Stimulated activated naive CD8-positive, alpha-beta T cell treated with anti-CD3 and anti-CD28 coated beads, Interleukin-15, Interleukin-2, amounts not matched to agents 100 ng/mL and 50 ng/mL, for 24 hours (primary cell): Measurements from ENCODE around the gene DNAH10.

Experiments used
- H3K27ac Mint-ChIP-seq: one replicate; pipeline ENCODE4 v1.8.0; 2021; ENCODE audit warnings: mild to moderate bottlenecking, mixed read lengths
- H3K27me3 Mint-ChIP-seq: one replicate; pipeline ENCODE4 v1.8.0; 2021; ENCODE audit warnings: mixed read lengths
- H3K36me3 Mint-ChIP-seq: one replicate; pipeline ENCODE4 v1.8.0; 2021; ENCODE audit warnings: low read depth, mixed read lengths
- H3K4me1 Mint-ChIP-seq: one replicate; pipeline ENCODE4 v1.8.0; 2021; ENCODE audit warnings: low read depth, mixed read lengths
- H3K4me3 Mint-ChIP-seq: one replicate; pipeline ENCODE4 v1.8.0; 2021; ENCODE audit warnings: mild to moderate bottlenecking, mixed read lengths
- H3K9me3 Mint-ChIP-seq: one replicate; pipeline ENCODE4 v1.8.0; 2021; ENCODE audit warnings: mixed read lengths

DNAH10 gene

DNA sequence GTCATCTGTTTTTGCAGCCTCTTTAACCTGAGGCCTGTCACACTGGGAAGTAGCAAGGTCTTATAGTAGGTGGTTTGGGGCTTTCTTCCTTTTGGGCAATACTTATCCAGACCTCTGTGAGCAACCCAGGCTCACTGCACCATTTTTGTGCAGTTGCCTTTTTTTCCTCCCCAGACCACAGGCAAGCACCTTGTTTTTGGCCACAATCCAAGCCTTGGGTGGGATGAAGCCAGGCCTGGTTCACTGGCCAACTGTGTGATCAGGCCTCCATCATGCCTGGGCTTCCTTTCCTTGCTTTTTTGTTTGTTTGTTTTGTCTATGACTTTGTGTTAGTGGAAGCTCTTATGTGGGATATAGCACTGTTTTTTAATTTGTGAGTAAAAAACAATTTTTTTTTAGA lies 71.7 kb downstream of the DNAH10 start:
- peaks cover 10% of the 10 kb centered on the region for H3K9me3 Mint-ChIP-seq
- H3K27ac Mint-ChIP-seq, result no peak overlapping the region
- peaks cover 2% of the 10 kb centered on the region for H3K27me3 Mint-ChIP-seq
- H3K36me3 Mint-ChIP-seq, result no peaks in the 10 kb centered on the region
- no peak overlapping the region for H3K4me3 Mint-ChIP-seq
- H3K4me1 Mint-ChIP-seq, result no peaks in the 10 kb centered on the region

DNA sequence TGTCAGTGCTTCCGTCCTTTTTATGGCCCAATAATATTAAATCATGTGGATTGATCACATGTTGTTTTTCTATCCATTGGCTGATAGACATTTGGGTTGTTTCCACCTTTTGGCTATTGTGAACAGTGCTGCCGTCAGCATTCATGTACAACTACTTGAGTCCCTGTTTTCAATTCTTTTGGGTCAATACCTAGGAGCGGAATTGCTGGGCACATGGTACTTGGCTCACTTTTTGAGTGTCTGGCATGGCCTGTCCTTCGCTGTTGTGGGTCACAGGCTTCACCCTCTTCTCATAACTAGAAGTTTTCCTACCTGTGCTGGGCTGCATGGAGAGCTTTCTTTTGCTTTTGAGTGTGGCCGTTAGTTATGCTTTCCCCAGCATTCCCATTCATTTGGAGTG lies 72.7 kb downstream of the DNAH10 start:
- no peak overlapping the region for H3K27ac Mint-ChIP-seq
- no peaks in the 10 kb centered on the region for H3K4me1 Mint-ChIP-seq
- no peaks in the 10 kb centered on the region for H3K36me3 Mint-ChIP-seq
- no peak overlapping the region for H3K4me3 Mint-ChIP-seq
- H3K27me3 Mint-ChIP-seq, result no peaks in the 10 kb centered on the region
- peaks cover 10% of the 10 kb centered on the region for H3K9me3 Mint-ChIP-seq

DNA sequence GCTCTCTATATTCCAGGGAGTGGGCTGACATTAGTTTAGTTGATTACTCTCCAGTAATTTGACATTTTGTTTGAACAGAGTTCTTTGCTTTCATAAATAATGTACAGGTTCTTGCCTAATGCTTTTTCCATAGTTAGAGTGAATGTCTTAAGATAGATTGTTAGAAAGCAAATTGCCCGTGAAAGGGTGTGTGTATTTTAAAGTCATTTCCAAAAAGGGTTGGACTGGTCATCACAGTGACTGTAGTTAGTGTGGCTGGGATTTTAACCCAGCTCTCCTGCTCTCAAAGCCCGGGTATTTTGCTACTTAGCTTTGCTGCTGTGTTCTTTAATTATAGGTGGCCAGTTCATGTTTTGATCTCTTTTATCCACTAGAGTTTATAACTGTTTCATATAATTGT lies 74.2 kb downstream of the DNAH10 start:
- no peaks in the 10 kb centered on the region for H3K27me3 Mint-ChIP-seq
- H3K4me3 Mint-ChIP-seq, result no peak overlapping the region
- peaks cover 10% of the 10 kb centered on the region for H3K9me3 Mint-ChIP-seq
- H3K36me3 Mint-ChIP-seq, result no peaks in the 10 kb centered on the region
- no peaks in the 10 kb centered on the region for H3K4me1 Mint-ChIP-seq
- no peak overlapping the region for H3K27ac Mint-ChIP-seq

DNA sequence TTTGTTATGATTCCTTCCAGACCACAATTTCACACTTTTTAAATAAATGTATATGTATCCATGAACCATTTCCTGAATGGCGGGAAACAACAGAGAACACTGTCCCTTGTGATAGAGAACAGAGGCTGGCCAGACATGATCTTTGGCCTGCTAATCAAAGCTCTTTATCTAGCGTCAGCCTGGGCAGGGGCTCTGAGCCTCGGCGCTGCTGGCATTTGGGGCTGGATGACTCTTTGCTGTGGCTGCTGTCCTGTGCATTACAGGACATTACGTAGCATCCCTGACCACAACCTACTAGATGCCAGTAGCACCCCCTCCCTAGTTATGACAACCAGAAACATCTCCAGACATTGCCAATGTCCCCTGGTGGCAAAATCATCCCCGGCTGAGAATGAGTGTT lies 77.7 kb downstream of the DNAH10 start:
- H3K27ac Mint-ChIP-seq, result no peak overlapping the region
- no peak overlapping the region for H3K4me3 Mint-ChIP-seq
- H3K9me3 Mint-ChIP-seq, result peaks cover 6% of the 10 kb centered on the region
- no peaks in the 10 kb centered on the region for H3K36me3 Mint-ChIP-seq
- H3K4me1 Mint-ChIP-seq, result no peaks in the 10 kb centered on the region
- H3K27me3 Mint-ChIP-seq, result no peaks in the 10 kb centered on the region

DNA sequence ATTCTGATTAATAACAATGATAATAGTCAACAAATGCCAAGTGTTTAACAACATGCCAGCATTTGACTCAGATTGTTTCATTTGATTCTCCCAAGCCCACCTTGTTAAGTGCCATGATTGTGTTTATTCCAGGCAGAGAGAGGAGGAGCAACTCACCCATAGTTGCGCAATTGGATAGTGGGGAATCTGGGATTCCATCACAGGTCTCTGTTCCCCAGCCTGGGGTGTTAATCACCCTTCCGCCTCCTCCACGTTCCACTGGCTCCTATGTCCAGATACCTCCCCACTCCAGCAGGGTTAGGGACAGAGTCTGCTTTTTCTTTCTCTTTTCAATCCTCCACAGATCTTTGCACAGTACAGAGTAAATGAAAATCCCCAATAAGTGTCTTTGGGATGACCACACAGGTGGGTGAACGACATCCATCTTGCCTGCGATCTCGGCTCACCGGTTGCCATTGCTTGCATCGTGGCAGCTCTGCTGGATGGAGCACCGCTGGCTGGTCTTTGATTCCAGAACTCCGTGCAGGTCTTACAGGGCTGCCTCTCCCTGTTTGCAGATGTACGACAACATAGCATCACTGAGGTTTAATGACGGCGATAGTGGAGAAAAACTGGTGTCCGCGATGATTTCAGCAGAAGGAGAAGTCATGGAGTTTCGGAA lies 78.8 kb downstream of the DNAH10 start:
- Mint-ChIP-seq H3K27ac (no peak overlapping the region), H3K36me3 (no peaks in the 10 kb centered on the region), H3K4me1 (no peaks in the 10 kb centered on the region), H3K9me3 (no peaks in the 10 kb centered on the region), H3K4me3 (no peak overlapping the region), H3K27me3 (no peaks in the 10 kb centered on the region)

DNA sequence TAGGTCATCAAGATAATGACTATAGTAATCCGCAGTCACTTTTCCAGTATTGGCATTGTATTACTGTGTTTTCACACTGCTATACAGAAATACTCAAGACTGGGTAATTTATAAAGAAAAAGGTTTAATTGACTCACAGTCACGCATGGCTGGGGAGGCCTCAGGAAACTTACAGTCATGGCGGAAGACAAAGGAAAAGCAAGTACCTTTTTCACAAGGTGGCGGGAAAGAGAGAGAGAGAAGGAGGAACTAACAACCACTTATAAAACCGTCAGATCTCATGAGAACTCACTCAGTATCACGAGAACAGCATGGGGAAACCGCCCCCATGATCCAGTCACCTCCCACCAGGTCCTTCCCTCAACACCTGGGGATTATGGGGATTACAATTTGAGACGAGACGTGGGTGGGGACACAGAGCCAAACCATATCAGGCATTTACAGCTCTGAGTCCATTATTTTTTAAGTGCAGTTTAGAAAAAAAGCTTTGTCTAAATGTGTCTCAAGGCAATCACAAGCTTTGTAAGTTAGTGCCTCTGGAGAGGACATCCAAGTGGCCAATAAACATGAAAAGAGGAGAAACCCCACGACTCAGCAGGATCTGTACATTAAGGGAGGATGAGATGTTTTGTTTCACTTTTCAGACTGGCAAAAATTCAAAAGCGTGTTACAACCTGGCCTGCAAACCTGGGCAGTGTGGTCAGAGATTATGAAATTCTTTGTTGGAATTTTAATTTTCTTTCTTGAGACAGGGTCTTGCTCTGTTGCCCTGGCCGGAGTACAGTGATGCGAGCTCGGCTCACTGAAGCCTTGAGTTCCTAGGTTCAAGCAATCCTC lies 82.0 kb downstream of the DNAH10 start:
- Mint-ChIP-seq H3K27ac (no peak overlapping the region), H3K36me3 (no peaks in the 10 kb centered on the region), H3K4me1 (no peaks in the 10 kb centered on the region), H3K4me3 (no peak overlapping the region), H3K9me3 (no peaks in the 10 kb centered on the region), H3K27me3 (no peaks in the 10 kb centered on the region)

DNA sequence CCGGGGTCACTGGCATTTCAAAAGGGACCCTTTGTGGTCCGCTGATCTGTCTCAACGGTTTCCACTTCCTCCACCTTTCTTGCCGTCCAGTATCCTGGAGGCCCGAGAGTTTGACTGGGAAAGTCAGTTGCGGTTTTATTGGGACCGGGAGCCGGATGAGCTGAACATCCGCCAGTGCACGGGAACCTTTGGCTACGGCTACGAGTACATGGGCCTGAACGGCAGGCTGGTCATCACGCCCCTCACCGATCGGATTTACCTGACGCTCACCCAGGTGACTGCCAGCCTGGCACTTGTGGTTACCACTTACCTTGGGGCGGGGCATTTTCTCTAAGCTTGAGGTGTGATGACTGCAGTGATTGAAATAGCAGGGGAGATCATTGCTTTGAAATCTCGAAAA lies 83.8 kb downstream of the DNAH10 start:
- no peak overlapping the region for H3K27ac Mint-ChIP-seq
- H3K9me3 Mint-ChIP-seq, result no peaks in the 10 kb centered on the region
- no peak overlapping the region for H3K4me3 Mint-ChIP-seq
- H3K4me1 Mint-ChIP-seq, result no peaks in the 10 kb centered on the region
- H3K27me3 Mint-ChIP-seq, result no peaks in the 10 kb centered on the region
- no peaks in the 10 kb centered on the region for H3K36me3 Mint-ChIP-seq

DNA sequence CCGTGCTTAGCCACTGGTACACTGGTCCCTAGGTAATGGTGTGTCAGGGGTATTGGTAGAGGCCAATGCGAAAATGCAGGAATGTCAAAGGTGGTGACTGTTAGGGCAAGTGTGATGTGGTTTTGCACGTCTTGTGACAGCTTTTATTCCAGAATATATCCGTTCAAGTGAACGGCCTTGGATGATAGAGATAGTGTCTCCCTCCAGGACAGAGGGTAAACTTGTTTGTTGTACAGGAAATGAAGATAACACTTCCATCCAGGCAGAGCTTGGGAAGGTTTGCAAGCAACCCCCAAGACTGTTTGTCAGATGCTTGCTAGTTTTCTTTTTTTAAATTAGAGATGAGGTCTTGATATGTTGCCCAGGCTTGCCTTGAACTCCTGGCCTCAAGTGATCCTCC lies 84.2 kb downstream of the DNAH10 start:
- Mint-ChIP-seq H3K4me1 (no peaks in the 10 kb centered on the region), H3K4me3 (no peak overlapping the region), H3K27ac (no peak overlapping the region), H3K36me3 (no peaks in the 10 kb centered on the region), H3K9me3 (no peaks in the 10 kb centered on the region), H3K27me3 (no peaks in the 10 kb centered on the region)

DNA sequence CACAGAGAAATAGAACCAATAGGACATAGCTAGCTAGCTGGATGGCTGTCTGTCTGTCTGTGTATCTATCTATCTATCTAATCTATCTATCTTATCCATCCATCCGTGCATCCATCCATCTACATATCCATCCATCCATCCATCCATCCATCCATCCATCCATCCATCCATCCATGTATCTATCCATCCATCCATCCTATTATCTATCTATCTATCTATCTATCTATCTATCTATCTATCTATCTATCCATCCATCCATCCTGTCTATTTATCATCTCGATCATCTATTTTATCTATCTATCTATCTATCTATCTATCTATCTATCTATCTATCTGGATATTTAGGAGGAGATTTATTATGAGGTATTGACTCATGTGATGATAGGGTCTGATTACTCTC lies 84.9 kb downstream of the DNAH10 start:
- H3K4me1 Mint-ChIP-seq, result no peaks in the 10 kb centered on the region
- H3K27ac Mint-ChIP-seq, result no peak overlapping the region
- H3K9me3 Mint-ChIP-seq, result no peaks in the 10 kb centered on the region
- no peaks in the 10 kb centered on the region for H3K27me3 Mint-ChIP-seq
- no peaks in the 10 kb centered on the region for H3K36me3 Mint-ChIP-seq
- no peak overlapping the region for H3K4me3 Mint-ChIP-seq

DNA sequence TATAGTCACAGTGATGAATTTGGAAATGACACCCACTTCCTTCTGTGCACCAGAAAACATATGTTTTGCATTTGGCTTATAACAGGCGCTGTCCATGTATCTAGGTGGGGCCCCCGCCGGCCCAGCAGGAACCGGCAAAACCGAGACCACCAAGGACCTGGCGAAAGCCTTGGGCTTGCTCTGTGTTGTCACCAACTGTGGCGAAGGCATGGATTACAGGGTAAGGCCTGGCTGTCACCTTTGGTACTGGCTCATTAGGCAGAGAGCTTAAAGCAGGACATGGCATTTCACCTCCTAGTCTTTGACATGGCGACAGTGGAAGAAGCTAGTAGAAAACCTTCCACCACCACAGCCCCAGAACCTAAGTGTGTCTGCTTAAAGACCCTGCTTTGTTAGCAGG lies 85.8 kb downstream of the DNAH10 start:
- Mint-ChIP-seq H3K4me1 (no peaks in the 10 kb centered on the region), H3K27me3 (no peaks in the 10 kb centered on the region), H3K36me3 (no peaks in the 10 kb centered on the region), H3K27ac (no peak overlapping the region), H3K9me3 (no peaks in the 10 kb centered on the region), H3K4me3 (no peak overlapping the region)

DNA sequence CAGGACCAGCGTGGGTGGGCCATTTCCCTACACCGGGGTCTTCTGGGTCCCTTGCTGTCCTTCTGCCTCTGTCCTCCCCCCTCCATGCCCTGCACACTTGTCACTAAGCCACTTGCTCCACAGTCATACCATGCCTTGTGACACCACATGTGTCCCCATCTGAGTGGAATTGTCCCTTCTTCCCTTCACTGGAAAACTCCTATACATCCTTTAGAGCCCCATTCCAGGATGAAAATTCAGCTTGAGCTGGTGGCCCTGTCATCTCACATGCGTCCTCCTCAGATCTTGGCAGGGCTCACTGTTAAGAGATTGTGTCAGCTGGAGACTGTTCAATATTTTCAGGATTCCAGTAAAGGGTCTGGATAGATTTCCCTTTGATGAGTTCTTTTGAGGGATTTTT lies 87.4 kb downstream of the DNAH10 start:
- Mint-ChIP-seq H3K36me3 (no peaks in the 10 kb centered on the region), H3K4me1 (no peaks in the 10 kb centered on the region), H3K27ac (no peak overlapping the region), H3K9me3 (no peaks in the 10 kb centered on the region), H3K4me3 (no peak overlapping the region), H3K27me3 (no peaks in the 10 kb centered on the region)

DNA sequence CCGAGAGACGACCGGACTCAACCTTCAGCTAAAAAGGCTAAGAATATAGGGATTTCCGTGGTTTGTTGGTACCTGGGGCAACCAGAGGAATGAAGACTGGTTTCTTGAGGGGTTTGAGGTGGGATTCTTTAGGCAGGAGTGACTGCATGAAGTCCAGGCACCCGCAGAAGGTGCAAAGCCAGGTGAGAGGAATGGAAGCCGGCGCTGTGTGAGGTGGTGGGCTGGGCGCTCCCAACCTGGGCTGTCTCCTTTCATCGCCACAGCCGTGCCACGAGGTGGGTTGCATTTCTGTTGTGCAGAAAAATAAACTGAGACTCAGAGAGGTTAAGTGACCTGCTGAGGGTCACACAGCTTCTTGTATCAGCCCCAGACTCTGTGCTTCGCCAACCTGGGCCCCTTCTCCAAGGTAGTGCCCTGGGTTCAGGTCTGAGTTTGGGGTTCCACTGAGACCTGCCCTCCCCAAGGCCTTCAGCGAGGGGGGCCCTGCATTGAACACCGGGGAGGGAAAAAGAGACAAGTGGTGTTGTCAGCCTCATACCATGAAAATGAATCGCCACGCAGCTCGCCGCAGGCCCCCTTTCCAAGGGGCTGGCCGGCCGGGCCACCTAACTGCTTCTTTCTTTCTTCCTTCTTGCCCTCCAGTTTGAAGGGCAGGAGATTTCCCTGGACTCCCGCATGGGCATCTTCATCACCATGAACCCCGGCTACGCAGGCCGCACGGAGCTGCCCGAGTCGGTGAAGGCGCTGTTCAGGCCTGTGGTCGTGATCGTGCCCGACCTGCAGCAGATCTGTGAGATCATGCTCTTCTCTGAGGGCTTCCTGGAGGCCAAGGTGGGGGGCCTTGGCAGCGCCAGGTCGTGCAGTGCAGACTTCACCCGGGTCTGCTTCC lies 88.4 kb downstream of the DNAH10 start:
- no peak overlapping the region for H3K27ac Mint-ChIP-seq
- no peaks in the 10 kb centered on the region for H3K4me1 Mint-ChIP-seq
- H3K27me3 Mint-ChIP-seq, result no peaks in the 10 kb centered on the region
- no peaks in the 10 kb centered on the region for H3K36me3 Mint-ChIP-seq
- H3K9me3 Mint-ChIP-seq, result no peaks in the 10 kb centered on the region
- no peak overlapping the region for H3K4me3 Mint-ChIP-seq

DNA sequence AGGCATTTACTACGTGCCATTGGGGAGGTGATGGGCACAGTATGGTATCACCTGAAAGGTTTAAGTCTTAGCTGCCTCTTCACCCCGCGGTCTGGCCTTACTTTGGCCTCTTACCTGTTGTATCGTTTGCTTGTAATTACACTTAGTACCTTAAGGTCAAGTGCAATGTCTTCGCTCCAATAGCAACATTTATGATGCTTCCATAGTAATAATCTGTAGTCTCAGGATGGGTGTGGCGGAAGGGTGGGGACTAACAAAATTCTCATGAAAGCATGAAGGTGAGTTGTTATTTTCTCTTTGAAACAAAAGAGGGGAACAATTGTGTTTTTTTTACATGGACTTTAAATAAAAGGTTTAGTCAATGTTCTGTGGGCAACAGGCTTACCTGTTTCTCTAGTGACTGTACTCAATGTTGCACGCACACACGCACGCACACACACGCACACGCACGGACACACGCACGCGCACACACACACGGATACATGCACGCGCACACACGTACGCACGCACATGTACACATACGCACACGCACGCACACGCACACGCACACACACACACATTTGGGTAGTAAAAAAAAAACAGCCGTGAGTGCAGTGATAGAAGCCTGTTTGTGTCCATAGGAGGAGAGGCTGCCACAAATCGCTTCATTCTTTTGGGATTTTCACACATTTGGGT lies 91.4 kb downstream of the DNAH10 start:
- Mint-ChIP-seq H3K27me3 (no peaks in the 10 kb centered on the region), H3K9me3 (no peaks in the 10 kb centered on the region), H3K4me3 (no peak overlapping the region), H3K4me1 (no peaks in the 10 kb centered on the region), H3K36me3 (no peaks in the 10 kb centered on the region), H3K27ac (no peak overlapping the region)

DNA sequence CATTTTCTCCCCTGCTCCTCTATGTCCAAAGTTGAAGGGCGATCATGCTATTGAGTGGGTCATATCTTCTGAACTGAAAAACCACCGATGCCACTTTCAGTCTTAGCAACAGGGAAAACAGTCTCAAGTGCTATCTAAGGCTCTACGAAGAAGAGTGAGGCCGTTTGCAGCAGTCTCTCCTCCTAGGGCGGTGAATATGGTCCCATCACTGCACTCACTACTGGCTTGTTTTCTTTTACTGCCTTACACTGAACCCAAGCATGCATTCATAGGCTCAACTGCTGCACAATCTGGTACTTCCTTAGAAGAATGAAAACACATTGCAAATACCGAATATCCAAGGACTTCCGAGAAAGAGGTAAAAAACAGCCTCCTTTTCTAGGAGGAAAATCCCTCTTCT lies 92.1 kb downstream of the DNAH10 start:
- H3K4me1 Mint-ChIP-seq, result no peaks in the 10 kb centered on the region
- H3K27me3 Mint-ChIP-seq, result no peaks in the 10 kb centered on the region
- H3K36me3 Mint-ChIP-seq, result no peaks in the 10 kb centered on the region
- H3K9me3 Mint-ChIP-seq, result no peaks in the 10 kb centered on the region
- no peak overlapping the region for H3K27ac Mint-ChIP-seq
- H3K4me3 Mint-ChIP-seq, result no peak overlapping the region

DNA sequence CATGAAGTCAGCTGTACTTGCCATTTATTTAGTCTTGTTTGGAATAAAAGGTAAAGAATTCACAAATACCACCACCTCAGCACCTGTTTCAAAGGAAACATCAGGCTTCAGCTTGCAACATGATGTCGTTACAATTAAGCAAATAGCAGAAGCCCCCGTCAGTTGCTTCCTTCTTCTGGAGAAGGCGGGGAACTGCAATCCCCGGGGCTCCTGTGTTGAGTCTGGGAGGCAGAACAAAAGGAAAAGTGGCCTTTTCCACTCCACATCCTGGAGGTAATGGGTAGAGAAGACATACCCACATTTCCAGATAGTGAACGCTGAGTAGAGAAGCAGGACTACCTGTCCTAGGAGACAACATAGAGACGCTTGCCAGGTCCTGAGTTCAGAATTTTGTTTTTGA lies 92.8 kb downstream of the DNAH10 start:
- H3K36me3 Mint-ChIP-seq, result no peaks in the 10 kb centered on the region
- H3K9me3 Mint-ChIP-seq, result no peaks in the 10 kb centered on the region
- H3K27me3 Mint-ChIP-seq, result no peaks in the 10 kb centered on the region
- H3K4me3 Mint-ChIP-seq, result no peak overlapping the region
- H3K4me1 Mint-ChIP-seq, result no peaks in the 10 kb centered on the region
- H3K27ac Mint-ChIP-seq, result no peak overlapping the region
